GM13977 (cell line): Measurements from ENCODE around the gene CHORDC1.

Source experiments
- DNase-seq: peaks from one replicate; pipeline ENCODE4 v3.0.0; 2012; ENCODE audit warnings: low spot score
- in situ Hi-C: fragments of 300-500 bp; cut with MboI; formaldehyde crosslinking; loops from one replicate; pipeline ENCODE4 v1.12.0; 2022; ENCODE audit warnings: low sequenced_read_pairs, low pct_unique_long_range_greater_than_20kb, mixed read lengths, inconsistent platforms; ENCODE audit not compliant: unreplicated experiment
- TF ChIP-seq, protein P1 (sequence below): IDR thresholded peaks from 2 replicates; pipeline ENCODE4 v1.5.1; 2012; ENCODE audit warnings: mild to moderate bottlenecking, control low read depth; ENCODE audit not compliant: insufficient read depth; ENCODE audit errors: extremely low read depth, missing control alignments

The CHORDC1 gene

GRCh38 chr11:90204407-90204806 is 18.4 kb downstream of the CHORDC1 start:
- TF ChIP-seq, protein P1, sequence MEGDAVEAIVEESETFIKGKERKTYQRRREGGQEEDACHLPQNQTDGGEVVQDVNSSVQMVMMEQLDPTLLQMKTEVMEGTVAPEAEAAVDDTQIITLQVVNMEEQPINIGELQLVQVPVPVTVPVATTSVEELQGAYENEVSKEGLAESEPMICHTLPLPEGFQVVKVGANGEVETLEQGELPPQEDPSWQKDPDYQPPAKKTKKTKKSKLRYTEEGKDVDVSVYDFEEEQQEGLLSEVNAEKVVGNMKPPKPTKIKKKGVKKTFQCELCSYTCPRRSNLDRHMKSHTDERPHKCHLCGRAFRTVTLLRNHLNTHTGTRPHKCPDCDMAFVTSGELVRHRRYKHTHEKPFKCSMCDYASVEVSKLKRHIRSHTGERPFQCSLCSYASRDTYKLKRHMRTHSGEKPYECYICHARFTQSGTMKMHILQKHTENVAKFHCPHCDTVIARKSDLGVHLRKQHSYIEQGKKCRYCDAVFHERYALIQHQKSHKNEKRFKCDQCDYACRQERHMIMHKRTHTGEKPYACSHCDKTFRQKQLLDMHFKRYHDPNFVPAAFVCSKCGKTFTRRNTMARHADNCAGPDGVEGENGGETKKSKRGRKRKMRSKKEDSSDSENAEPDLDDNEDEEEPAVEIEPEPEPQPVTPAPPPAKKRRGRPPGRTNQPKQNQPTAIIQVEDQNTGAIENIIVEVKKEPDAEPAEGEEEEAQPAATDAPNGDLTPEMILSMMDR, result no peak
- in situ Hi-C loops, result no loop called here
- DNase-seq, result no peak

DNA sequence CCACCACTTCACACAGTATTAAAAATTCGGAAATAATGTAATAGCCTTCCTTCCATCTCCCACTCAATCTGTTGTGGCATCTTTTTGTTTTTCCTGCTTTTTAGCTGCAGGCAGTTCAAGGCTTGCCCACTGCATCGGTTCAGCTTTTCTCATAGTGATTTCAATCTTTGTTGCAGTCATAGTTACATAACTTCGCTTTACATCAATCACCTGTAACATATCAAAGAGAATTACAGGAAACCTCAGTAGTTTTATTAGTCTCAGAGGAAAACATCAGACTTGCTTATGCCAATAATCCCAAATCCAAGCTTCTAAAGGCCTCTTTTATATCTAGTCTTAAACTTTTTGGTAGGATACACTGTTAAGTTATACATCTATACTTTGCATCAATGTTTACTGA is 20.5 kb downstream of the CHORDC1 start:
- DNase-seq, result no peak
- TF ChIP-seq, protein P1, result no peak
- in situ Hi-C loops, result no loop called here

DNA sequence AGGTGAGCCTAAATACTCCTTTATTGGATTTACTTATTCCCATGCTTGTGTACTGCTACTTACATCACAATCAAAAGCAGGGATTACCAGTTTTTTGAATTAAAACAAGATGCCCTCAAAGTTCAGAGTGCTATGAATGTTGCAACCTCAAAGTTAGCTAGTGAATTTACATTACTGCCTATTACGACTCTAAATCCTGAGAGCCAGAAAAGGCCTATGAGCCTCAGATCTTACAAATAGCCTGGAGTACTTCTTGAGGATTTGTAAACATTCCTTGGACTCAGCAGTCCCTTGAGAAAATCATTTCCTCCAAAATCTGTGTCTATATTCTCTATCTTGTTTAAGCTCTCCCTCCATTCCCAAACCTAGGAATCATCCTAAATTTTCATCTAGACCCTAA is 25.5 kb downstream of the CHORDC1 start:
- no peak for DNase-seq
- TF ChIP-seq, protein P1, result no peak

GRCh38 chr11:90192869-90193582 is 29.8 kb downstream of the CHORDC1 start:
- TF ChIP-seq, protein P1, result no peak
- in situ Hi-C loops, result no loop called here
- no peak for DNase-seq

More for the DNA sequence above, 25.5 kb downstream of the CHORDC1 start:
- in situ Hi-C loops, result no loop called here

GRCh38 chr11:90189011-90189410 is 33.8 kb downstream of the CHORDC1 start:
- in situ Hi-C loops, result no loop called here

GRCh38 chr11:90187839-90188238 is 35.0 kb downstream of the CHORDC1 start:
- TF ChIP-seq, protein P1, result no peak
- DNase-seq, result no peak
- in situ Hi-C loops, result no loop called here

More at GRCh38 chr11:90189011-90189410, 33.8 kb downstream of the CHORDC1 start:
- TF ChIP-seq, protein P1, result no peak
- DNase-seq, result no peak

DNA sequence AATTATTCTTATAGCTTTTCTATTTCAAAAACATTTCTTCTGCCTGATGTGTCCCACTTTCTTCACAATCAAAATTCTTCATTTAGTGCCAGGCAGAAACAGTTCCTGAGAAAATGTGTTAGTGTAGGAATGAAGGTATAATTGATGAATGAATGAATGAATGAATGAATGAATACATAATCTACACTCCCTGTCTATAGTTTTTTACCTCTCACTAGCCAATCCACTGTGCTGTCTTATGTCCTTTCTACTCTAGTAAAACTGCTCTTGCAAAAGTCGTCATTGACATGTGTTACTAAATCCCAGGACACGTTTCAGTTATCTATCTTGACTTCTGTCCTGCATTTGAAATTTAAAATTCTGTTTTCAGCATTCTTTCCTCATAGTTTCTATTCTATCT is 42.9 kb downstream of the CHORDC1 start:
- in situ Hi-C loops, result no loop called here
- TF ChIP-seq, protein P1, result no peak
- DNase-seq, result no peak
